NCI-H146 (cell line): ENCODE measurements around the gene CDH9.

Source experiments
- DNase-seq: peaks from one replicate; lab custom pipeline; 2025; lab: John Stamatoyannopoulos, UW

Gene CDH9, protein sequence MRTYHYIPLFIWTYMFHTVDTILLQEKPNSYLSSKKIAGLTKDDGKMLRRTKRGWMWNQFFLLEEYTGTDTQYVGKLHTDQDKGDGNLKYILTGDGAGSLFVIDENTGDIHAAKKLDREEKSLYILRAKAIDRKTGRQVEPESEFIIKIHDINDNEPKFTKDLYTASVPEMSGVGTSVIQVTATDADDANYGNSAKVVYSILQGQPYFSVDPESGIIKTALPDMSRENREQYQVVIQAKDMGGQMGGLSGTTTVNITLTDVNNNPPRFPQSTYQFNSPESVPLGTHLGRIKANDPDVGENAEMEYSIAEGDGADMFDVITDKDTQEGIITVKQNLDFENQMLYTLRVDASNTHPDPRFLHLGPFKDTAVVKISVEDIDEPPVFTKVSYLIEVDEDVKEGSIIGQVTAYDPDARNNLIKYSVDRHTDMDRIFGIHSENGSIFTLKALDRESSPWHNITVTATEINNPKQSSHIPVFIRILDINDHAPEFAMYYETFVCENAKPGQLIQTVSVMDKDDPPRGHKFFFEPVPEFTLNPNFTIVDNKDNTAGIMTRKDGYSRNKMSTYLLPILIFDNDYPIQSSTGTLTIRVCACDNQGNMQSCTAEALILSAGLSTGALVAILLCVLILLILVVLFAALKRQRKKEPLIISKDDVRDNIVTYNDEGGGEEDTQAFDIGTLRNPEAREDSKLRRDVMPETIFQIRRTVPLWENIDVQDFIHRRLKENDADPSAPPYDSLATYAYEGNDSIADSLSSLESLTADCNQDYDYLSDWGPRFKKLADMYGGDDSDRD

DNA sequence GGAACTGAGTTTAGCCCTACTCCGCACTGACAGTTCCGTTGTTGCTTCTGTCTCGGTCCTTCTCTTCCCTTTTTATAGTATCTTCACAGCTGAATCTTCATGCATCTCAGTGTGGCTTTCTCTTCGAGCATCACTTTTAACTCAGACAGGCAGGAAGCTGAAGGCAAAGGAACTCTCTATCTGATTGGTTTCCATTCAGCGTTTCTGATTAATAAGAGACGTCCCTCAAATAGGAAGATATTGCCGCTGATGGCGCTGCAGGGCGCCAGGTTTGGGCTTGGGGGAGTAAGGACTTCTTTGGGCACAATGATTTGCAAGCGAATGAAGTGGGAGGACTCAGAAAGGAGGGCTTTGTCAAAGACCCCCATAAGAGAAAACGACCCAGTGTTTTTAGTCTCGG, at the start of gene CDH9:
CDH9 (minus strand) TSS at position 111 of the 400 bp plus-strand sequence. CDS start 50,253 bp downstream, outside the sequence.
- DNase-seq: peak; percentile 63

DNA sequence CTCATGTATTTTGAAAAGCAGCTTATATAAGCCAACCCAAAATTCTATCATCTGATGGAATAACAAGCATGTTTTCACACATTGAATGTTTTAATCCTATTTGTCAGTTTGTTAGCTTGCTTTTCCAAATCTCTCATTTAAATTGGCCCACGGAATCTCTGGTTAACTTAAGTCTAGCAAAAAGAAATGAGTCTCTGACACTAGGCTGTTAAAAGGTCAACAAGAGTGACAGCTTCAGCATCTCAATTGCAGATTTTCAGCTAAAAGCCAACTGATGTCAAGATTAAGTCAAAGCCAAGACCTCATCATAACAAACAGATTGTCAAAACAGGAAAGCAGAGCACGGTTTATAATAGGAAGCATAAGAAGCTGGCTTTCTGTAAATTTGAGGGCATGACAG, 49.4 kb upstream of the CDH9 start:
- DNase-seq: no peak

DNA sequence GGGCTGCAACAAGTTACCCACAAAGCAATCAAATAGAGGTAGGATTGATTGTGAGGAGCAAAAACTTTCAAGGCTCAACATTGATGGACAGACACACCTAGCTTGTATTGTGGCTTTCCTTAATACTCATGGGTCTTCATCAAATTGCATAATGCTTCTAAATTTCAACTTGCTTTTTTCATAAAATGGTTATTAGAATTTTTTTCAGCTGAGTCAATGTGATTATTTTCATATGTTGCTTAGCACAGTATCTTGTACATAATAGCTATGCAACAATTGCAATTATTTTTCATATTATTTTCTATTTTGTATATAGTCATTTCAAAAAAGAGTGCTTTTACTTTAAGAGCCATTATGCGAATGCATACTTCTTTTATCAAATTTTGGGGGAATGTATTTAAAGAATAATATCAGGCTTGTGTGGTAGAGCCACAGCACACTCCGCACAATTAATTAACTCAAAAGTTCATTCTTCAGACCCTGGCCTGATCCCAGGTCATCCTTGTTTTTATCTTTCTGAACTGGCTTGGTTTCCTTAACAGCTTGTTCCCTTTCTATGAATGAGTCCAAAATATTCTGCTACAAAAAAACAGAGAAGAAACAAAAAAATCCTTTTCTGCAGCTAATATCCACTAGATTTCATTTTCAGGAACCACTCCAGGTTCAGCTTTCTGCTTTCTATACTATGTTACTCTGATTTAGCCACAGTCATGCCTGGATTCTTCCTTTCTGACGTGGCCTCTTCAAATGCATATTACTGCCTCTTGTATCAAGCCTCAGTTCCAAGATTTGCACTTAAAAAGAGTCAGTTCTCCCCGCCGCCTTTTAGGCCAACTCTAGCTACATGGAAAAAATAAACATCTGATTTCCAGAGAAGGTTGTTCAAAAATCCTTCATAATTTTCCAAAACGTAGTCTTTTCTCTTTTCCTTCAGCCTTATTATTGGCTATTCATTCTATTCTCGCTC, 45.3 kb upstream of the CDH9 start:
- DNase-seq: no peak

DNA sequence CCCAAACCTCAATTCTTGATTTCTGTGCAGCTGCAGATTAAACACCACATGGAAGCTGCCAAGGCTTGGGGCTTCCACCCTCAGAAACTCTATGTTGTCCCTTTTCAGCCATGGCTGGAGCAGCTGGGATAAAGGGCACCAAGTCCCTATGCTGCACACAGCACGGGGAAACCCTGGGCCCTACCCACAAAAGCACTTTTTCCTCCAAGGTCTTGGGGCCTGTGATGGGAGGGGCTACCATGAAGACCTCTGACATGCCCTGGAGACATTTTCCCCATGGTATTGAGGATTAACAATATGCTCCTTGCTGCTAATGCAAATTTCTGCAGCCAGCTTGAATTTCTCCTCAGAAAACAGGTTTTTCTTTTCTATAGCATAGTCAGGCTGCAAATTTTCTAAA, 41.8 kb upstream of the CDH9 start:
- no peak for DNase-seq

DNA sequence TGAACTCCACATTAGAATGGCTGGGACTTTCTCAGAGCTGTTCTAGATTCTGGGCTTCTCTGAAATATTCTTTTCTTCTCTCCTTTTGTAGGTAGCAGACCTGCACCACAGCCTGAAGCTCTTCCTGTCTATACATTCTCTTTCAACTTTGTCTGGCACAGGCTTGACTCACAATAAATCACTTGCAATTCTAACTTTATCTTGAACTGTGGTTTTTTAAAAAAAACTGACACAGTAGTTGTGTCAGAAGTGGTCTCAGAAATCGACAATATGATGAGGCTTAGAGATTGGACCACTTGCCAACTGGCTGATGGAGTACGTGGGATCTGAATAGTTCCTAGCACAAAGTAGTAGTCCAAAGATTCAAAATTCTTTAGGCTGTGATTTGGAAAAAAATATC, 24.1 kb upstream of the CDH9 start:
- DNase-seq: no peak

DNA sequence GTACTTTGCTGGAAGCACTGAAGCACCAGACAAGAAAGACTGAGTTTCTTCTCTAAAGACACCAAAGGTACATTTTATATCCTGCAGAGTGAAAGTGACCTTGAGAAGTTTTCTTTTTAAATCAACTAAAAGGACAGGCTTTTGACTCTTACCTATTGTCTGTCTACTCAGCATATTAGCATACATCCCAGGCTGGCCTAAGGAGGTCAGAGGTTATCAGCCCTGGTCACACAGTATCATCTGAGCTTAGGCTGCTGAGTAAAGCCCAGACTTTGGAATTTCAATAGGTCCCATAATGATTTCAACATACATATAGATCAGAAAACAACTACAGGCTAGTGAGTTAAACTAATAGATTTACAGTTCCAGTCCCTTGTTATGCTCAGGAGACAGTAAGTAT, 10.1 kb upstream of the CDH9 start:
- DNase-seq: no peak

DNA sequence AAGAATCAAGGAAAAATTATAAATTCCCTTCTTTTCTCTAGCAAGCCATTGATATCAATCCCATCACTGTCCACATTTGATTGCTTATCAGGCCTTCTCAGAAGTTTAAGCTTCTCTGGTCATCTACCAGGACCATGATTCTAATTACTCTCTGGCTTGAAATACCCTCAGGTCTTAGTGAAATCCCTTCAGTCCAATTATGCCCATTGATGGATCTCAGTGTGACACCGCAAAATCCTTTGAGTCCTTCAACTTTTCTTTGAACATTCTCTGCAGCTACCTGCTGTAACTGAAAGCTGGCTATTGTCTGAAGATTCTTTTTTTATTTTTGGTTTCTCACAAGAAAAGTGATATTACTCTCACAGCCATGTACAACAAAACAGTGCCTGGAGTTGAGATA, 3.0 kb upstream of the CDH9 start:
- DNase-seq: no peak

DNA sequence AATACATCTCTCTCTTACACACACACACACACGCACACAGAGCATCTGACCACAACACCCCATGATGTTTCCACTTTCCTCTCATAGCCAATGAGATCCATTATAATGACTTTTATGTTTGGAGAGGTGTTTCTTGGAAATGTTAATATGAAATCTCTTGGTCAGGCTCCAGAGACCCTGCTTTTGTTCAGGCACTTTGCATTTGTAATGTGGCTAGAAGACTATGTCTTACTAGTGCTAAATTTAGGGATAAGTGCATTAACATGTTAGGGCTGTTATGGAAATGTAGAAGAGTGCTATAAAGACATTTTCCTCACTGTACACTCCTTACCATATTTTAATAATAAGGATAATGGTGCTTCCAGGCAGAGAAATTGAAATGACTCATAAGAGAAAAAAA, 3.8 kb downstream of the CDH9 start:
- DNase-seq: no peak

DNA sequence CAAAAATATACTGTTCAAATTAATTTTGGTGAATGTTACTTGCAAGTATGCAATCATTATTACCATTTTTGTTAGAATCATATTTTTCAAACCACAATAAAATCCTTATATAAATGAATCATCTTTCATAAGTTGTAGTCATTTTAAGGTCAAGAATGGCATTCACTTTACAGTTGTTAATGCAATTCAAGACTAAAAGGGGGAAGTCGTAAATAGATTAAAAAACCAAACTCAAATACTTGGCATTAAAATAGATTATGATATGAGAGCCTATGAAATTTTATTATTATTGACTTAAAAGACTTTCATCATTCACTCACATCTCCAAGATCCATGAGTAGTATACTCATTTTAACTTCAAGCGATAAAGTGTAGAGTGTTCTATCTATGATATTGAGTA, 11.6 kb downstream of the CDH9 start:
- DNase-seq: no peak

DNA sequence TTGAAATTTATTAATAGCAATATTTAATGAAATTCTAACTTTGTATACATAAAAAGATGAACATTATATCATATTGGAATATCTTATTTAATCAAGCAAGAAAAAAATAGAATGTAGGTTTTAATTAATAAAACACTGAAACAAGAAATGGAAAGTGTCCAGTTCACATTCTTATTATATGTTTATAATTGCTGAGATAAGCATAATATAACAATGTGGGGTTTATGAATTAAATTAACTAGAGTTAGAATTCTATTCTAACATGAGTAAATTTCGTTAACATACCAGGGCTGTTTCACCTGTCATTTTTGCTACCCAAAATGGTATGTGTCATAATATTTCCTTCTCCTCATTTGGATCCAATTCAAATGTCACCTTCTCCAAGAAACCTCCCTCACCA, 12.3 kb downstream of the CDH9 start:
- DNase-seq: no peak

DNA sequence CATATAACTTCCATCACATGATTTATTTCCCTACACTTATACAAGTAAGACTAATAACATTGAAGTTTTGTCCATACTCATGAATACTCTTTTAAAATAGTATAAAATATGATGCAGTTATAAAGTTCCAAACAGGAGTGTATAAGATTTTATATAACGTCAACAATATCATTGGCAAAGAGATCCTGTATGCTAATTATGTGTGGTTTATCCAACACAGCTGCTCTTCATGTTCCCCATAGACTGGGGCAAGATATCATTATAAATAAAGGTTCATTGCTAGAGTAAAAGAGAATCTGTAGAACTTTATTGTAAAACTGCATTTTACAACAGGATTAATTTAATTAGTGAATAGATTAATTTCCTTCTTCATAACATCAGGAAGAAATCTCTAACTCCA, 16.9 kb downstream of the CDH9 start:
- DNase-seq: no peak

DNA sequence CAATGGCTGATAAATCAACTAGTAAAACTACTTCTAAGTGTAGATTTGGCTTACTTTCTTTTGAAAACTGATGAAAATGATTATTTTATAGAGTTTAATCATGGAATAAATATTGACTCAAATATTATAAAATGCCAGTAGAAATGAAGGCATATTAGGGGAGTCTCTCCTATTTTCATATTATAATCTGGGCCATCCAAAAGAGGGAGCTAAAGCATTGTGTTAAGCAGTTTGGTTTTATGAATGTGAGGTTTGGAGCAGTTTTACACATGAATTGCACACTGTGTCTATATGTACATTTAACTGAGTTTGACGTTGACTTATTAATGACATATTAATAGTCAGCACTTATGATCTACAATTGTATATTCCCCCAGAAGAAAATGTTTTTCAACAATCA, 17.4 kb downstream of the CDH9 start:
- peak; percentile 22 for DNase-seq

DNA sequence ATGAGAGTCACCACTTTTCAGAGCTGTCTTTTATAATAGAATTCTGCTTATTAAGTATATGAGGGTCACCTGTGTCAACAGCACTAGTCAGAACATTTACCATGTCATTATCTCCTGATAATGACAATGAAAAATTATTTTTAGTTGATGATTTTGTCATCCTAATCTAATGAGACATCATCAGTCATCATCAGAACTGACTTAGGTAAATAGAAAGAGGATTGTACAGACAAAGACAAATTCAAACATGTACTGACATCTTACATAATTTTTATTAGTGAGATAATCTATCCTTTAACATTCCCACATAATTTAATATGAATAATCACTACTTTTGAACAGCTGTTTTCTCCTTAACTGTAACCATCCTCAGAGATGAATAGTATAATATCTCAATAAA, 22.6 kb downstream of the CDH9 start:
- peak; percentile 95 for DNase-seq

DNA sequence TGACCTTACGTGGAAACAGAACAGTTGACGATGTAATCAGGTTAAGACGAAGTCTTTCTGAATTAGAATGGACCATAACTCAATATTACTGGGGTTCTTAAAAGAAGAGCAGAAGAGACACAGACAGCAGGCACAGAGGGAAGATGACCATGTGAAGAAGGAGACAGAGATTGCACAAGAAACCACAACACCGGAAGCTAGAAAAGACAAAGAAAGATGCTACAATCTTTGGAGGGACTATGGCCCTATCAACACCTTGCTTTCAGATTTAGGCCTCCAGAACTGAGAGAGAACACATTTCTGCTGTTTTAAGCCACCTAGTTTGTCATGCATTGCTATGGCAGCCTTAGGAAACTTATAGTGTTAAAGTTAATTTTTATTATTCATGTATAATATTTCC, 27.1 kb downstream of the CDH9 start:
- DNase-seq: no peak

DNA sequence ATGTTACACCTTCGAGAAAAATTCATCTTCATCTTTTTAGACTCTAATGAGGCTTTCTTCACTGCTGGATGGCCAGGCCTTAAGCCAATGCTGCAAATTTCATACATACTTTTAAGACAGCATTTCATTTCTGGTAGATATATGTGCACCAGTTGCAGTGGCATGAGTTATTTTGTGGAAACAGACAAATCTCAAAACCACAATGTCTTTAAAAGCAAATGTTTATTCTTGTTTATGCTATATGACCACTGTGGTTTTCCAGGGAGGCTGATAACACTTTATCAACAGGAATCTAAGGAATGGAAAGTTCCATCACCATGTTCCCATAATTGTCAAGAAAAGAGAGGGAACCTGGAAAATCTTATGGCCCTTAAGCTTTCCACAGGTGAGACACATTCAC, 27.7 kb downstream of the CDH9 start:
- no peak for DNase-seq

DNA sequence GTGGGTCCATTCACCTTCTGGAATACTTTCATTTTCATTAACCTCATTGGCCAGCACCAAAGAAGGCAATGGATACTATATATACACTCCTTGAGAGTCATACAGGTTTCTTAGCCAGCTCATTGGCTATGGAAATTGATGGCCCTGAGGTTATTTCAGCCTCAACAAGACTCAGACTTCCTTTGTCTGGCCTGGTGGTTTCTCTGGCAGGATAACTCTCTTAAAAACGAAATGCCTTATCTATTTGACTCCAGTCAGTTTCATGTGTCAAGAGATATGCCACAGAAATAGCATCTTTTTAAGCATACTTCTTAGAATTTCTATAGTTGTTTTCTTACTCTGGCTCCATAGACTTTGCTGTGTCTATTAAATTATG, 28.9 kb downstream of the CDH9 start:
- no peak for DNase-seq

DNA sequence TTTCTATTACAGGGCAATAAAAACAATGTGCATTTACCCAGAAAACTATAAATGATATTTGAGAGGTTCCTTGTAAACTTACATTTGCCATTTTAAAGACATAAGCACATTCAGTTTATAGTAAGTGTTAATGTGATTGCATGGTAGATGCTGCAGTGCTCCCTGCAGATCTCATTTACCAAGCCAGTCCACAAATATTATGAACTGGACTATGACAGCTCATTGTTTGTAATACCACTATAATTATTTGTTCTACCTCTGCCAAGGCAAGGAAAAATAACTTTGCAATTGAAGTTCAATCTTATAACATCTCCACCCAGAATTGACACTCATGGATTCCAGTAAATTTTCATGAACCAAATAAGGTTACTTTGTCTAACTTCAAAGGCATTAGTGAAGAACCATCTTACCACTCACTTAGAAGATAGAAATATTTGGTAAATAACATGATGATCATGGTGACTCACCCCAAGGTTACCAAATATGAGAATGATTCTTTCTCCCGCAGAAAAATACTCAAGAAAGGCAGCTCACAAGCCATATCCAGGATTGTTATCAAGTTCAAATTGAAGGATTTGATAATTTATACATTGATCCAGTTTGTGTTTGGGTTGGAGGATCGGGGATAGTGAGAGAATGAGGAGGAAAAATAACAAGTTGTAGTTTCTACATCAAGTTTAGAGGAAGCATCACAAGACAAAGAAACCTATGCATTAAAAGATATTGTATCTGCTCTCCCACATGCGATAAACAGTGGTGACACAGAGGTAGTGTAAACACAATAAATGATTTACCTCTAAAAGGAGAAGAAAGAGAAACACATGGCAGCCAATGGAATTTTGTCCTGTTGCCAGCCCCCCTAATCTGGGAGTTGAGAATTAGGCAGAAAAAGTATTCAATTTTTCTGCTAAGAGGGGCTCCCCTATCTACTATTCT, 29.5 kb downstream of the CDH9 start:
- no peak for DNase-seq

DNA sequence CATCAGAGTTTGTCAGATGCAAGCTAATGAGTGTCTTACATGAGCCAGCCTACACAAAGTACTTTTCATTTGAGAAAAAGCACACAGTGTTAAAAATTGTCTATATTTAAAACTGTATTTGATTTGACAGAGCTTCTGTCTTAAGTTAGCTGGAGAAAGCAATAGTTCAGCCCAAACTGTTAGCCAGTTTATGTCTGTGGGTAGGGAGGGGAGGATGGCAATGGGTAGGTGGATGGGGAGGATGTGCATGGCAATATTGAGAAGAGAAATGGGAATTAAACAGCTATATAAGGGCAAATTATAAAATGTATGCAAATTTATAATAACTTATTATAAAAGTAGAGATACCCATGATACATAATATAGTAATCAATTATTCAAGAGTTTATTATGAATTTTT, 31.3 kb downstream of the CDH9 start:
- DNase-seq: no peak

DNA sequence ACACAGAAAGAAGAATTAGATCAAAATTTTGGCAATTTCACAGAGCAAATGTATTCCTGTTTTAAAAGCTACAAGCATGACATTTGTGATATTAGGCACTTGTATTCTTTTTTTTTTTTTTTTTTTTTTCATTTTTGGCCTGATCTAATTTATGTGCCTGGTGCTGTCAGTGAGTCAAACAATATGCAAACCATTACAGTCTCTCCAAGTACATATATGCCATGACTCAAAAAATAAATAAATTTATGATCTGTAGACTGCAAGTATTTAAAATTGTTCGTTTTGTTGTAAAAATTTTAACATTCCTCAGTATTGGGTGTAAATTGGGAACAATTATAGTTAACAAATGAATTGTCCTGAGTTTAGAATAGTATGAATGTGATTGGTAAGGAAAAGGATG, 51.4 kb downstream of the CDH9 start:
- DNase-seq: no peak

DNA sequence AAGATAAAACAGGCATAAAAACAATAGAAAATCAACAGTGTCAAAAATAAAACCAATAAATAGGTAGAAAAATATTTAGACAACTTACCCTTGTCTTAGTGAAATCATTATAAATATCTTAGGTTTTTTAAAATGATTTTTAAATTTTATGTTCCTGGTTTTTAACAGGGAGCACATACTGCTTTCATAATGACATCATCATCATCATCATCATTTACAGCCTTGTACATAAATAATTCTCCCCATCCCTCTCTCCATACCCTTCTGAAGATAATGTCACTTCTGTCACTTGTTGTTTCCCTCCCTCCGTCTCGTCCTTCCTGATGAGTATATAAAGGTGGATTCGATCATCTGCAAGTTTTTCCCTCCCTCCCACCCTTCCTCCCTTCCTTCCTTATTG, 56.6 kb downstream of the CDH9 start:
- no peak for DNase-seq

DNA sequence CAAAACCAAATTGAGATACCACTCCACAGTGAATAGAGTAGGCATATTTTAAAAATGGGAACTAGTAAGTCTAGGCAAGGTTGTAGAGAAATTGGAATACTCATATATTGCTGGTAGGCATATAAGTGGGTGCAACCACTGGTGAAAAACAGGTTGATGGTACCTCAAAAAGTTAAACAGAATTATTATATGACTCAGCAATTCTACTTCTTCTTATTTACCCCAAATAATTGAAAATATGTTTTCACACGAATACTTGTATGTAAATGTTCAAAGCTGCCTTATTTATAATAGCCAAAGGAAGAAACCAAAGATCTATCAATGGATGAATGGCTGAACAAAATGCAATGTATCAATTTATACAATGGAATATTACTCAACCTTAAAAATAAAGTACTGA, 79.1 kb downstream of the CDH9 start:
- DNase-seq: no peak
